ENCODE data around the gene RTP5. TPM values are rescaled to one million over a fixed set of nuclear protein-coding genes. Genes with fewer than 3 reads are reported as not detected.

Gene RTP5
- polyA plus RNA-seq, 1 experiment = not detected

- ChIA-PET POLR2A (no interaction called here), CTCF (interaction anchor here (0.7 to 2.6 kb wide), 24 partner anchors 10 to 1028 kb away, joined by 3 to 15 read pairs (median 4); partner anchors contain the start of gene D2HGDH)
- no peak for DNase-seq (ENCODE audit: low read depth)
- TF ChIP-seq CTCF (IDR thresholded peaks at IDR 0.05; ENCODE audit: insufficient read depth, low read depth, low read length) = peak; percentile 89
- Histone ChIP-seq H3K27me3 (ENCODE audit: control insufficient read depth, insufficient read depth, low read length) (no peaks in the 10 kb centered on the region), H3K4me3 (ENCODE audit: low read depth, low read length) (no peak overlapping the region), H3K36me3 (ENCODE audit: control insufficient read depth, insufficient read depth, low read length) (no peaks in the 10 kb centered on the region)
Measured at GRCh38 chr2:241877989-241878970, 8.8 kb downstream of the RTP5 start.

GRCh38 chr2:241879326-241879725 is 9.8 kb downstream of the RTP5 start:
- CTCF ChIA-PET = interaction anchor here (0.8 to 2.6 kb wide), 14 partner anchors 11 to 220 kb away, joined by 3 to 15 read pairs (median 6); partner anchors contain the start of gene D2HGDH

GRCh38 chr2:241880311-241881073 is 11.0 kb downstream of the RTP5 start:
- no peak for TF ChIP-seq CTCF (IDR thresholded peaks at IDR 0.05; ENCODE audit: insufficient read depth, low read depth, low read length)
- H3K4me3 ChIP-seq (ENCODE audit: low read depth, low read length) = peak overlapping the region; percentile 71
- CTCF ChIA-PET = interaction anchor here (2.2 kb wide), 1 partner anchor 215 kb away, joined by 8 read pairs; no protein-coding TSS in a partner anchor
- no peaks in the 10 kb centered on the region for H3K36me3 ChIP-seq (ENCODE audit: control insufficient read depth, insufficient read depth, low read length)
- no peak for DNase-seq (ENCODE audit: low read depth)
- POLR2A ChIA-PET = no interaction called here
- H3K27me3 ChIP-seq (ENCODE audit: control insufficient read depth, insufficient read depth, low read length) = no peaks in the 10 kb centered on the region

More at GRCh38 chr2:241879326-241879725, 9.8 kb downstream of the RTP5 start:
- DNase-seq (ENCODE audit: low read depth) = no peak
- H3K4me3 ChIP-seq (ENCODE audit: low read depth, low read length) = no peak overlapping the region
- POLR2A ChIA-PET = no interaction called here
- TF ChIP-seq CTCF (IDR thresholded peaks at IDR 0.05; ENCODE audit: insufficient read depth, low read depth, low read length) = no peak
- no peaks in the 10 kb centered on the region for H3K27me3 ChIP-seq (ENCODE audit: control insufficient read depth, insufficient read depth, low read length)
- no peaks in the 10 kb centered on the region for H3K36me3 ChIP-seq (ENCODE audit: control insufficient read depth, insufficient read depth, low read length)

GRCh38 chr2:241882091-241882625 is 12.6 kb downstream of the RTP5 start:
- Histone ChIP-seq H3K4me3 (ENCODE audit: low read depth, low read length) (peak overlapping the region; percentile 24), H3K27me3 (ENCODE audit: control insufficient read depth, insufficient read depth, low read length) (no peaks in the 10 kb centered on the region), H3K36me3 (ENCODE audit: control insufficient read depth, insufficient read depth, low read length) (no peaks in the 10 kb centered on the region)
- CTCF ChIA-PET = no interaction called here
- TF ChIP-seq CTCF (IDR thresholded peaks at IDR 0.05; ENCODE audit: insufficient read depth, low read depth, low read length) = peak; percentile 16; the same call in 1 of the 2 replicates
- no peak for DNase-seq (ENCODE audit: low read depth)
- POLR2A ChIA-PET = no interaction called here
